GM20431 (cell line): ENCODE data around the gene TEC.

ENCODE experiments used
- in situ Hi-C: fragments of 300-500 bp; cut with MseI, MboI; formaldehyde crosslinking; loops from one replicate; pipeline ENCODE4 v1.15.0; 2020; ENCODE audit warnings: low sequenced_read_pairs; ENCODE audit not compliant: unreplicated experiment

Gene TEC

GRCh38 chr4:48103483-48104139 is 166.0 kb downstream of the TEC start:
- in situ Hi-C loops = no loop called here

- in situ Hi-C loops = no loop called here
These were observed 167.3 kb downstream of the TEC start for GRCh38 chr4:48102303-48102702.

- in situ Hi-C loops = no loop called here
These were observed 169.4 kb downstream of the TEC start for GRCh38 chr4:48100256-48100655.

GRCh38 chr4:48095441-48095840 is 174.2 kb downstream of the TEC start:
- in situ Hi-C loops = no loop called here

- in situ Hi-C loops = no loop called here
These were observed 175.6 kb downstream of the TEC start for GRCh38 chr4:48093991-48094416.

GRCh38 chr4:48090621-48091020 is 179.0 kb downstream of the TEC start:
- in situ Hi-C loops = no loop called here

- in situ Hi-C loops = no loop called here
These were observed 183.6 kb downstream of the TEC start for GRCh38 chr4:48085821-48086589.
